HG02884 (cell line): ENCODE data around the gene SMARCD3.

ENCODE experiments used
- ATAC-seq: cut with Tn5 transposase; IDR thresholded peaks from one replicate; pipeline ENCODE4 v1.9.1; 2021; ENCODE audit warnings: mild to moderate bottlenecking, moderate library complexity; ENCODE audit not compliant: unreplicated experiment

The SMARCD3 gene

DNA sequence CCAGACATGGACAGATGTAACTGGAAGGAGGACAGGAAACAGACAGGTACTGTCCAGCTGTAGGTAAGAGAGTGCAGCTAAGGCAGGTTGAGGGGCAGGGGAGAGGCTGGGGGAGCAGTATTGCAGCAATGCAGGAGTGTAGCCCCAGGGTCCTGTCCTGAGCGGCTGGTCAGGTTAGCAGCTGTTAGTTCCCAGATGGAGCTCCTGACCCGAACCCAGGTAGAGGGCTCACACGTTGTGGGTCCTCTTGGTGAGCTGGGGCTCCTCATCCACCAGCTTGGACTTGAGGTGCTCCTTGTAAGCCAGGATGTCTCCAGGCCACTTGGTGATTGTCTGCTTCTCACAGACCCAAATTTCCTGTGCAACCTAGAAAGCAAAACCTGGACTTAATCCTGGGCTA is 34.7 kb downstream of the SMARCD3 start:
- no peak for ATAC-seq

DNA sequence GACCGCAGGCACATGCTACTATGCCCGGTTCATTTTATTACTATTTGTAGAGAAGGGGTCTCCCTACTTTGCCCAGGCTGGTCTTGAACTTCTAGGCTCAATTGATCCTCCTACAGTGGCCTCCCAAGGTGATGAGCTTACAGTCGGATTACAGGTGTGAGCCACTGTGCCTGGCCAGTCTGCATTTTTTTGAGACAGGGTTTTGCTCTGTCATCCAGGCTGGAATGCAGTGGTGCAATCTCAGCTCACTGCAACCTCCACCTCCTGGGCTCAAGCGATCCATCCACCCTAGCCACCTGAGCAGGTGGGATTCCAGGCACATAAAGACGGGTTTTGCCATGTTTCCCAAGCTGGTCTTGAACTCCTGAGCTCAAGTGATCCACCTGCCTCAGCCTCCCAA is 35.9 kb downstream of the SMARCD3 start:
- no peak for ATAC-seq

DNA sequence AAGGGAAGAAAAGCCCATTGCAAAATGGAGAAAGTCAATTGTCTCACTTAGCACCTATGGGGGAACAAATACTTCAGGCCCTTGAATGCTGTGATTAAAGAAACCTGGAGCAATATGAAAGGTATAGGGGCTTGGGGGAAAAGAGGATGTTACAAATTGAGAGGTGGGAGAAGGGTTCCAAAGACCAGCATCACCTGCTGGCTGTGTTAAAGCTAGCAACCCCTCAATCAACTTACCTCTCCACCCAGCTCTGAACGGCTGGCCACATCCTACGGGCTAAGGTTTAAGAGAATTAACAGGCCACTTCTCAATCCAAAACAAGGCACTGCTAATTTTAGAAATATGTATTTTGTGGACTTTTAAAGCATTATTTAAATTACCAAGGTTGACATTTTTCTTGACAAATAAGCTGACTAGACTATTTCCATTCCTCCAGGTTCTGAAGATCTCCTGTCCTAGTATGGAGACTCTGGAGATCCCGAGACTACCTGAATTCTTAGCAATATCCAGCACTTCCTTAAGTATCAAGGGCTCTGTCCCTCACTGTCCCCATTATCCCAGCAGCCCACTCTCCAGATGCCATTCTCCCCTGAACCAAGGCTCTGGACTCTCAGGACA is 37.2 kb downstream of the SMARCD3 start:
- ATAC-seq: no peak

DNA sequence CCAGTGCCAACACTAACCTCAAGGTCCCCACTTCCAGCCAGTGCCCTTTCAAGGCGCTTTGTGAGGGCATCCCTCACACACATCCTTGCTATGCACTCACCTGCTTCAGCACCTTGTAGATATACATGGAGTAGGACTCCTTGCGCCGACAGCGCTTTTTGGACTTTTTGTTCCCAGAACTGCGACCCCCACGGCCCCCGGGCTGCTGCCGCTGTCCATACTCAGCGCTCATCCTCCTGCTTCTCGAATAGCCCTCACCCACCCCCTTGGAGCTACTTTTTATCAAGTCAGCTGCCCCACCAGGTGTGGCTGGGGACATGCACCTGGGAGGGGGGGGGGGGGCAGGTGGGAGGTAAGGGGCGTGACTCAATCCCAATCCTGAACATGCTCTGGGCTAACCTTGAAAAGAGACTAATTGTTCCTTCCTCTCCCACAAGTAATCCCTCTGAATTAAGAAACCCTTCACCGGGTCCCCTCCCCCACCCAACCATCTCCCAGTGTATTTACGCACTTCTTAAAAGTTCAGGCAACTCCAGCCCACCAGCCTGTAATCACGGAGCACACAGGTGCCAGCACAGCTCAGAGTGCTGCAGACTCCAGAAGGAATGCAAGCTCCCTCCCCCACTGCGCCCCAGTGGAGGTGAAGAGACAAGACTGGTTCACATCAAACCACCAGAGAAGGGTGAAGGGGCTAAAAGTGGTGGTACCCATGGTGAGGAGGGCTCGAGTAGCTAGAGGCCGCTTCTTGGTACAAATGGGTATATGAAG is 38.2 kb downstream of the SMARCD3 start, which contains the start of gene H2BK1:
H2BK1 (minus strand) TSS at position 402 of the 768 bp plus-strand sequence; CDS start at position 232, 170 bp downstream.
- no peak for ATAC-seq

DNA sequence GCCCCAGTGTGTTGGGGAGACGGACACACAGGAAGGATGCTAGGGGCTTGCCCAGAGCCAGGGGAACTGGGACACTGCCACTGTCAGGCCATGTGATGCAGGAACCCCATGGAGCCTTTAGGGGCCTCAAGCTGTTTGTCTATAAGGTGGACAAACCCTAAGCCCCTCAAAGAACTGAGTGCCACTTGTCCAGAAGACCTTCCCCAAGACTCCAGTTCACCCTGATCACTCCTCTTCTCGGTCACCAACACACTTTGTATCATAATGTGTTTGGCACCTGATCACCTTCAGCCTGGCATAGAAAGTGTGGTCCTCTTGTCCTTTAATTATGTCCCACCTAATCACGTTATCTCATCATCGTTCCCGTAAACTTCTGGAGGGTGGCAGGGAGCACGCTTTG is 38.9 kb downstream of the SMARCD3 start:
- no peak for ATAC-seq

DNA sequence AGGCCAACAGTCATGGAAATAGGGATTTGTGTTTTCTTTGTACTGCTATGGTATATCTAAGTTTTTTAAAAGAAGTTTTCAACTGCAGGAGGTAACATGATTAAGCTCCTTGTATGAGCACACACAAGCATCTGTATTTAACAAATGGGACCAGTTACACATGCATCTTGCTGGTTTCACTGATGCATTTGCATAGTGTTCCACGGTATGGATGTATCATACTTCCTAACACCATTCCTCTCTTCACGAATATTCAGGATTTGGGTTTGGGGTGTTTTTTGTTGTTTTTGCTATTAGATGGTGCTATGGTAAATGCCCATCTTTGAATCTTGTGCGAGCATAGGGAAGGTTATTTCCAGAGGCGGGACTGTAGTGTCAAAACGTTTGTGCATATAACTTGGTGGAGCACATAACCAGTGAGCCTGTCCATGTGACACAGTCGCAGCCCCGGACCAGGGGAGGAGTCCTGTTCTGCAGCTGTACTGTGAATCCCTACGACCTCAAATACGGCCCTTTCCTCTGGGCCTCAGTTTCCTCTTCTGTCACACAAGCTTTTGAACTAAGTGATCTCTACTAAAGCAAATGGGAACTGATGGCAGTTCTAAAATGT is 40.1 kb downstream of the SMARCD3 start:
- ATAC-seq: no peak

DNA sequence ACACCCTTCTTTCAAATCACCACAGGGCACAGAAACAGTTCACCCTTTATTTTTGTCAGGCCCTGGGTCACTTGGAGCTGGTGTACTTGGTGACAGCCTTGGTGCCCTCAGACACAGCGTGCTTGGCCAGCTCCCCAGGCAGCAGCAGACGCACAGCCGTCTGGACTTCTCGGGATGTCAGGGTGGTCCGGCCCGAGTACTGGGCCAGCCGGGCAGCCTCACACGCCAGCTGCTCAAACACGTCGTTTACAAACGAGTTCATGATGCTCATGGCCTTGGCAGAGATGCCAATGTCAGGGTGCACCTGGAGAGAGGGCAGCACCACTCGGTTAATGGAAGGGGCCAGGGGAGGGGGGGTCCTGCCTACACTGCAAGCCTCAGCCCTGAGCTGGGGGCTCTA is 40.7 kb downstream of the SMARCD3 start:
- no peak for ATAC-seq

DNA sequence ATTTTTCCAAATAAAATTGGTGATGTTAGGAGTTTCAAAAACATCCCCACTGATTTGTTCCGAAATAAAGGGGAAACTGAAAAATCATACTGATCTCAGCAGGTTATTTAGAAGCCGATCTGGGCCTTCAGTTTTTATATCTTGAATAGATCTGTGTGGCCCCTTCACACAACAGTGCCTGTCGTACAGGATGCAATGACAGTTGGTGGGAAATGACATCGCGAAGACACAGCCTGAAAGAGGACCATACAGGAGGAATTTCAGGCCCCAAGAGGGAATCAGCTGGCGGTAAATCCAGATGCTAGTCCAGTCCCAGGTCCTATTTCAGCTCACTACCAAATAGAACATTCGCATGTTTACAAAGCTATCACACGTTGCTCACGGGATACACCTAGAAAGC is 41.2 kb downstream of the SMARCD3 start:
- ATAC-seq: no peak

DNA sequence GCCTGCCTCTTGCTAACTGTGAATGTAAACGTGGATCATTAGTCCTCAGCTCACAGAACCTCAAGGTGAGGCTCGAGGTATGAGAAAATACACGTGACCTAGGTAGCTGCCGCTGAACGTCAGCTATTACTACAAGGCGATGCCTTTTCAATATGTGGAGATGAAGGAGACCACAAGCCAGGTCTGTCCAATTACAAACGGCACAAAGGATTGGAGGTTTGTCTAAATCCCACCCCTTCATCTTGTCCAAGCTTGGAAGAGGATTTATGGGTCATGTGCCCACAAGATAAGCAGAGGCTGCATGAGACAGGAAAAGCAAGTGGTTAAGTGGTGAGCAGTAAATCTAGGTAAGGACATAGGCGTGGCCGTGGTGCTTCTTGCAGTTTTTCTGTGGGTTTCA is 41.6 kb downstream of the SMARCD3 start:
- no peak for ATAC-seq

DNA sequence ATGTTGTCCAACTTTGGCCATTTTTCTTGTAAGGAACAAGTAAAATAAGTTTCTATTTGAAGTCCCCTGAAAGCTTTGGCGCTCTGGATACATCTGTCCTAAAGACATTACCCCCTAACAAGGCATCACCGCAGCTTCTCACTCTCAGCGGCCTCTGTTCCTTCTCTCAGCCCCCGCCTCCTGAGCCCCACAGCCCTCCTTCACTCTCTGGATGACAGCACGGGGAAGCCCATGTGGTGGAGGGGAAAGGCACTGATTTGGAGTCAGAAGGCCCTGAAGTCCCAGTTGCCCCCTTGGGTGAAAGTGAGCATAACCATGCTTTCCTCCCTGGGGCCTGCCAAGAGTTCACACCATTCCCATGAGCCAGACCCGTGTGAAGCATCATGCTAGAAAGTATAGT is 42.8 kb downstream of the SMARCD3 start:
- ATAC-seq: no peak

DNA sequence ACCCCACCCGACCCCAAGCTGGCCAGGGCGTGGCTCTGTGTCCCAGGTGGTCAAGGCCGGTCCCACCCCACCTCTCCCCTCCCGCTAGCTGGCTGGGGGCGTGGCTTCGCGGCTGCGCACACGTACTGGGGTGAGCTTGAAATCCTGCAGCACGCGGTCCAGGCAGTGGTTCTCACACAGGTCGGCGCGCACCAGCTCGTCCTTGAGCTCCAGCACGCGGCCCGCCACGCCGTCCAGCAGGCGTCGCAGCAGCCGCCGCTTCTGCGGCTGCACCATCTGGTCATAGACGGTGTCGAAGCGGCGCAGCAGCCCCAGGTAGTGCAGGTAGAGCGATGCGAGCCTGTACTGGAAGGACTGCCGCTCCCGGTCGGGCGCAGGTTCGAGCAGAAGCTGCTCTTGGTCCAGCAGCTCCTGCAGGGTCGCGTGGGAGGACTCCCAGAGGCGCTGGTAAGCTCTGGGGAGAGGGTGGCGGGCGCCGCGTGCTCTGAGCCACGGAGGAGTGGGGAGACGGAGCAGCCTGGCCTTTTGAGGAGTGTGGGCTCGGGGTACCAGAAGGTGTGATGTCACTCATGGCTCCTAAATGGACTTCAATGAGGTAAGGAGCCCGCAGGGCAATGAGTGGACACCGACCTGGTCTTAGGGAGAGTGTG is 44.0 kb downstream of the SMARCD3 start:
- ATAC-seq: no peak

DNA sequence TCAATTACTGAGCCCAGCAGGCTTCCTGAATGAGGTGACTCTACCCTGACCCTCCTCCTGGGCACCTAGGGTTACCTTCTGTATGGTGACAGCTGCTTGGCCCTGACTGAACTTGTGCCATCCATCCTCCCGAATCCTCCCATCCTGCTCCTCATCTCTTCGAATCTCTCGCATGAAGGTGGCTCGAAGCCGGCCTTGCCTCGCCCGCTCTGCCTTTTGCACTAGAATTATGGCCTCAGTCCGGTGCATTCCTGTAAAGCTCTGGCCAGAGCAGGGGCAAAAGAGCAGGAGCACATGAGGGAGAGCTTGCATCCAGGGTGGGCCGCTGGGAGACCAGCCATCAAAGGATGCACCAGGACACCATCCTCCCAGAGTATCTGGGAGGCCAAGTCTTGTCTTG is 45.7 kb downstream of the SMARCD3 start:
- no peak for ATAC-seq

DNA sequence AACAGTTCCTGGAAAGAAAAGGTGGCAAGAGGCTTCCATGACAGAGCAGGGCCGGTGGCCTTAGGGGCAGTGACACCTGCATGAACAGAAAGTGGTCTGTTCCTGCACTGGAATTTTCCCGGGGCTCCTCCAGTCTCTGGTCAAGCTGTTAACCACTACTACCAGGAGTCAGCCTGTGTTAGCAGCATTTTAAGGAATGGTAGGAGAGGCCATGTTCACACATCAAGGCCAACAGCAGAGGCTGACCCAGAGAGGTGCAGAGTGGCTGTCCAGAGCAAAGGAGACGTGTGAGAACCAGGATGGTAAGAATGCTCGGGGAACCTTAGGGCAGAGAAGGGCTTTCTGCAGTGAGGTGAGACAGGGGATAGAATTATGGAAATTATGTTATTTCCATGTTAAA is 46.7 kb downstream of the SMARCD3 start:
- no peak for ATAC-seq

DNA sequence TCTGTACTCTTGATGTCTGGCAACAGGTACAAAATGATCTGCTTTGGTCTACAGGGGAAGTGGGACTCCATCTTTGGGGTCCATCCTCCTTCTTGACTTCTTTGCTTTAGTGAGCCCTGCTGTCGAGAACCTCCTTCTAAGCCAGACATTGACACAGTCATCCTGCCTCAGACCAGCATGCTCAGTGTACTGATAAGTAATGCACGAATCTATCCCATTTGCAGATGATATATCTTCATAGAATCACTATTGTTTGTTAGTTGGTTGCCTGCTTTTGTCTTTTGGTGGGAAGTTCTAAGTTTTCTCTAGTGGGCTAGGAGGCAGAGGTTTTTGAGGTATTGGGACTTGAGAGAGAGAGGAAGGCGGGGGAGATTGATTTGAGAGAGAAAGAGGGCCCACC is 47.1 kb downstream of the SMARCD3 start:
- ATAC-seq: no peak

DNA sequence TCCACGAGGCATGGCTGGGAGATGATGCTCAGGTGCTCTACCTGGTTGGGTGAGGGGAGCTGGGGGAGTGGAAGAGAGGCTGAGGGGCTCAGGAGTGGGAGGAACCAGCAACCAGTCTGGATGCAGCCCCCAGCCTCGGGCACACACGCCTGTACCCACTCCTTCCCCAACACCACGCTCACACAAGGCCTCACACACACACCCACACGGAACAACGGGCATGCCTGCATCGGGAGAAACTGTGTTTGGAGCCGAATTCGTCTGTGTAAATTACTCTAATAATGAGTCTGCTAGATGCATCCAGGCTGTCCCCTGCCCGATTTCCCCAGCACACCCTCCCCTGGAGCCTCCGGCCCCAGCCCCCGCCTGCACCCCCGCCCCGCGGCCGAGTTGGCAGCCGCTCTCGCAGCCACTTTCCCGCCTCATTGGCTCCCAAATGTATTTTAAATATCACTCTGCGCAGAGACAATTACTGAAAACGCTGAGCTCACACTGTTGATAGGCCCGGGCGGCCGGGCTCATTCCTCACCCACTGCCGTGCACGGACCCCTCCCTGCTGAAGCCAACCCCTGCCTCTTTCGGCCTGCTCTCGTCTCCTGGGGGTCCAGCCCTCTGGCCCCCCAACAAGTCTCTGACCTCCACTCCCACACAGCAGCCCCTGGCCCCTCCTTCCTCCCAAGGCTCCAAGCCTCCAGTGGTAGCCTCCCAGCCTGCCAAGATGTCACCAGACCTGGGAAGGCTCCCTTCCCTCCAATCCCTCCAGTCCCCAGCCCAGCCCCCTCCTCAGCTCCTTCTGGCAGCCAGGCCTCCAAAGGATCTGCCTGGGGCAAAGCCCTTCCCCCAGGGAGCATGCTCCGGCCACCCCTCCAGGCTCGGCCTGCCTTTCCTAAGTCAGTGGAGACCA is 49.3 kb downstream of the SMARCD3 start:
- no peak for ATAC-seq

DNA sequence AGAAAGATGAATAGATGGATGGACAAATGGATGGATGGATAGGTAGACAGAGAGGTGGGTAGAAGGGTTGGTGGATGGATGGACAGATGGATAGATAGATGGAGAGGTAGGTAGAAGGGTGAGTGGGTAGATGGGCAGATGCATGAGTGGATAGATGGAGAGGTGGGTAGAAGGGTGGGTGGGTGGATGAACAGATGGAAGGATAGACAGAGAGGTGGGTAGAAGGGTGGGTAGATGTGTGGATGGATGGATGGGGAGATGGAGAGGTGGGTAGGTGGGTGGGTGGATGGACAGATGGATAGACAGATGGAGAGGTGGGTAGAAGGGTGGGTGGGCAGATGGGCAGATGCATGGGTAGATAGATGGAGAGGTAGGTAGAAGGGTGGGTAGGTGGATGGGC is 50.6 kb downstream of the SMARCD3 start:
- no peak for ATAC-seq

DNA sequence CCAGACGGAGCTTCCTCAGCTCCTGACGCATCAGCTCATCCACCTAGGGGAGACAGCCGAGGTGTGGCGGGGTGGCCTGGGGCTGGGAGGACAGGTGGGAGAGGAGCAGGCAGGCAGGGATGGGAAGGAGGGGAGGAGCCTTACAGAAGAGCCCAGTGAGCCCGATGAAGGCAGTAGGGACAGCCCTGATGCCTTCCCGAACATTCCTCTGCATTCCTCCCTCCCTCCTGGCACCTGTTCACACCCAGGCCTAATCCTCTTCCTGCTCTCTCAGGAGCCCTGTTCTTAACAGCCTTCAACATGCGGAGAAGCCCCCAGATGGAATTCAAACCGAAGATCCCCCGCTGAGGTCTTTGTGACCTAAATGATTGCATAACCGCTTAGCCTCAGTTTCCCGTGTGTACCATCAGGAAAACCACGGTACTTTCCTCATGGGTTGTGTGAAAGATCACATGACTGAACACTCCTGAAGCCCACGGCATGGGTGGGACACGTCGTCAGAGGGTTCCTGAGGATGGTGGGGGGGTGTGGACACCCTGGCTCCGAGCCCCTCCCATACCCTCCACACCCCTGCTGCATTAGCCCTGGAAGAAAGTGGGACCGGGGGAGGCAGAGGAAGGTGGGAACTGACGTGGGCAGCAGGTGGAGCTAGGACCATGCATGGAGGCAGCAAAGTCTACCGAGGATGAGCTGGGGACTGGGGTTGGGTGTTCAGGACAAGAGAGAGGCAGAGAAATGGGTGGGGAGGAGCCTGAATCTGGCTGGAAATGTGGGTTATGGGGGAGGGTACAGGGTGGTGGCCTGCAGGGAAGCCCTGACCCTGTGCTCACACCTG is 52.7 kb downstream of the SMARCD3 start:
- ATAC-seq: no peak

DNA sequence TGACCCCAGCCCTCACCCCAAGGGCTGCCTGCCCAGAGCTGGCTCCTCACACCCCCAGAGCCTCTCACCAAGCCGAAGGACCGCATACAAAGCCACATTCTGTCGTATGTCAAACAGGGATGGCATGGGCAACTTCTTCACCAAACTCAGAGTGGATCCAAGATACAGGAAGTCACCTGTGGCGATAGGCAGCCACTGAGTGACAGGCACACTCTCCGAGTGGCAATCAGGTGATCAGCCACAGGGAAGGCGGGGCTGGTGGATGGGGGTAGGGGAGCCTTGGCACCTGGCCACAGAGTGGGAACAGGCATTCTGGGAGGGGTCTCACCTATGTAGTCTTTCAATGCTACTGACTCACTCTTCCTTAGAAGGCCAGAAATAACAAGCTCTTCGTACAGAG is 54.3 kb downstream of the SMARCD3 start:
- ATAC-seq: no peak

DNA sequence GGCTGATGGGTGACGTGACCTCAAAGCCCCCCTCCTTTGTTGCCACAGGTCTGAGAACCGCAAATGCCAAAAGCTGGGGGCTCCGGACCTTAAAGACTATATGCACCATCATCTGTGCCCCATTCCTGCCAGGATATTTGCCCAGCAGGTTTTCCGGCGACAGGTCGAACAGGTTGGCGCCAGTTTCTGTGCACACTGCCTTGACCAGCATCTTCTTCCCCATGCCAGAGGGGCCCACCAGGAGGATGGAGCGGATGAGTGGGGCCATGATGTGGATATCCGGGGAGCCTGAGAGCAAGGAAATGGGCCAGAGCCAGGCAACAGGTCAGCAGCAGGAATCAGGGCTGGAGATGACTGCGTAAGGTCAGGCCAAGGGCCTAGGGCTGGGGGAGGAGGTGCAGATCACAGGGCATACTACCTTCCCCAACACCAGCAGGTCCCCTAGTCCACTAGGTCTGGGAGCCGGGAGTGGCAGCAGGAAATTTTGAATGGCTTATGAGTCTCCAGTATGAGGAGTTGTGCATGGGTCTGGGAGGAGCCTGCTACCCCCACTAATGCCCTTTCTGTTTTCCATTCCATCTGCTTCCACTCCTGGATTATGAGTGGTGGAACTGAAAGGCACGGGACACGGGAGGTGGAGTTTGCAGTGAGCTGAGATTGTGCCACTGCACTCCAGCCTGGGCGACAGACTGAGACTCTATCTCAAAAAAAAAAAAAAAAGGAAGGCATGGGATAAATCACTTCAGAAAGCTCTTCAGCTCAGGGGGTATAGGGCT is 55.1 kb downstream of the SMARCD3 start:
- no peak for ATAC-seq
